Osteoblast (primary cell): ENCODE results near the gene CDK2AP2. TPM values are rescaled to one million over a fixed set of nuclear protein-coding genes. Genes with fewer than 3 reads are reported as not detected.
A peak's percentile ranks its signal among the peaks of the same experiment; 100 is the strongest.
"Not testable (repeated sequence)": the region's sequence is repeated elsewhere in the genome, so short reads cannot be mapped to it uniquely, and the experiment has no call there.

Experiments used
- DNase-seq: peaks from one replicate; pipeline ENCODE4 v3.0.0; 2011; ENCODE audit warnings: low spot score, mixed read lengths; ENCODE audit not compliant: insufficient read length; ENCODE audit errors: missing footprints
- H2AFZ ChIP-seq: 2 replicates; pipeline ENCODE4 v1.6.0; 2011; ENCODE audit warnings: mild to moderate bottlenecking, low read length
- H3K27ac ChIP-seq: 2 replicates; pipeline ENCODE4 v1.5.1; 2011; ENCODE audit warnings: mild to moderate bottlenecking, low read depth, low read length, moderate library complexity
- H3K27me3 ChIP-seq: 2 replicates; pipeline ENCODE4 v1.6.0; 2012; ENCODE audit warnings: mild to moderate bottlenecking, control low read depth, inconsistent platforms, low read length, moderate library complexity; ENCODE audit not compliant: insufficient read depth
- H3K36me3 ChIP-seq: 2 replicates; pipeline ENCODE4 v1.5.1; 2011; ENCODE audit warnings: mild to moderate bottlenecking, low read length, control low read depth, moderate library complexity; ENCODE audit not compliant: insufficient read depth
- H3K4me1 ChIP-seq: 2 replicates; pipeline ENCODE4 v1.5.1; 2011; ENCODE audit warnings: mild to moderate bottlenecking, low read length, control low read depth, moderate library complexity; ENCODE audit not compliant: insufficient read depth
- H3K4me2 ChIP-seq: 2 replicates; pipeline ENCODE4 v1.6.0; 2011; ENCODE audit warnings: mild to moderate bottlenecking, low read length; ENCODE audit not compliant: insufficient read depth
- H3K4me3 ChIP-seq: fragments of 200-600 bp; sonication (generic); 3 replicates; pipeline ENCODE4 v1.5.1; 2012; ENCODE audit warnings: mild to moderate bottlenecking, low read length, inconsistent platforms; ENCODE audit not compliant: insufficient read depth
- H3K79me2 ChIP-seq: 2 replicates; pipeline ENCODE4 v1.6.0; 2012; ENCODE audit warnings: mild to moderate bottlenecking, low read length, control low read depth, inconsistent platforms; ENCODE audit not compliant: insufficient read depth
- H3K9me3 ChIP-seq: 2 replicates; pipeline ENCODE4 v1.5.1; 2011; ENCODE audit warnings: low read depth, low read length, control low read depth
- H4K20me1 ChIP-seq: 2 replicates; pipeline ENCODE4 v1.6.0; 2012; ENCODE audit warnings: mild to moderate bottlenecking, low read length, control low read depth; ENCODE audit not compliant: insufficient read depth
- CTCF ChIP-seq: IDR thresholded peaks from 2 replicates; pipeline ENCODE4 v1.5.1; 2011; ENCODE audit warnings: mild to moderate bottlenecking, low read depth, low read length, moderate library complexity; ENCODE audit errors: extremely low read depth
- total RNA-seq: library from RNA; depleted of rRNA; stranded (reverse); fragments of >200 nt; gene quantifications from 2 replicates; pipeline ENCODE4 v1.2.3, GENCODE V29; 2012

The CDK2AP2 gene
- total RNA-seq, 1 donor = 6.2 TPM

- peak within 1 kb of the TSS; percentile 86 for H3K27ac ChIP-seq
- H3K27me3 ChIP-seq = no peaks in the 10 kb centered on the region
- H3K4me1 ChIP-seq = peaks cover 7% of the 10 kb centered on the region
- peak within 1 kb of the TSS; percentile 82 for H3K4me3 ChIP-seq
- peaks cover 25% of the 10 kb centered on the region for H3K79me2 ChIP-seq
- H3K4me2 ChIP-seq = peak within 1 kb of the TSS; percentile 82
- H2AFZ ChIP-seq = peak within 1 kb of the TSS; percentile 99
- H4K20me1 ChIP-seq = peaks cover 12% of the 10 kb centered on the region
- DNase-seq = peak; percentile 100
- TF ChIP-seq CTCF = no peak
- H3K36me3 ChIP-seq = no peaks in the 10 kb centered on the region
- no peaks in the 10 kb centered on the region for H3K9me3 ChIP-seq
These were observed 24.8 kb downstream of the CDK2AP2 start, which contains the start of gene AIP for GRCh38 chr11:67482827-67483798. TSS of gene AIP (plus strand) at chr11:67483026. CDS start at chr11:67483159, 133 bp downstream.

GRCh38 chr11:67482275-67482826 lies 25.6 kb downstream of the CDK2AP2 start:
- H3K27ac ChIP-seq = peak overlapping the region; percentile 86
- H3K9me3 ChIP-seq = no peaks in the 10 kb centered on the region
- peaks cover 7% of the 10 kb centered on the region for H3K4me1 ChIP-seq
- H3K4me3 ChIP-seq = peak overlapping the region; percentile 82
- peak overlapping the region; percentile 82 for H3K4me2 ChIP-seq
- peaks cover 25% of the 10 kb centered on the region for H3K79me2 ChIP-seq
- no peaks in the 10 kb centered on the region for H3K36me3 ChIP-seq
- no peak for TF ChIP-seq CTCF
- no peak for DNase-seq
- peak overlapping the region; percentile 99 for H2AFZ ChIP-seq
- peaks cover 7% of the 10 kb centered on the region for H4K20me1 ChIP-seq
- no peaks in the 10 kb centered on the region for H3K27me3 ChIP-seq

GRCh38 chr11:67477344-67478050 lies 30.5 kb downstream of the CDK2AP2 start:
- not testable (repeated sequence) for DNase-seq

GRCh38 chr11:67476692-67477091 lies 31.3 kb downstream of the CDK2AP2 start:
- H3K4me1 ChIP-seq, H3K9me3 ChIP-seq, H3K27me3 ChIP-seq, H3K79me2 ChIP-seq, H3K36me3 ChIP-seq, H3K4me2 ChIP-seq, H3K4me3 ChIP-seq, H3K27ac ChIP-seq, H2AFZ ChIP-seq, DNase-seq, H4K20me1 ChIP-seq: not testable (repeated sequence)

More at GRCh38 chr11:67477344-67478050, 30.5 kb downstream of the CDK2AP2 start:
- not testable (repeated sequence) for H2AFZ ChIP-seq, H3K27me3 ChIP-seq, H3K27ac ChIP-seq, H3K9me3 ChIP-seq, H3K79me2 ChIP-seq, H3K36me3 ChIP-seq, H3K4me1 ChIP-seq, H3K4me2 ChIP-seq, H4K20me1 ChIP-seq, H3K4me3 ChIP-seq
